Peyer's patch (tissue), 4 donors: ENCODE measurements around the gene TREML4. TPM values are rescaled to one million over a fixed set of nuclear protein-coding genes. Genes with fewer than 3 reads are reported as not detected.

Experiments
- DNase-seq, 3 donors: peaks; one replicate each; pipeline ENCODE4 v3.0.0-alpha.2; 2017 to 2019
- H3K27ac ChIP-seq, 4 donors: fragments of 200-600 bp; sonication (generic); one replicate each; pipeline ENCODE4 v1.5.1; 2016 to 2019
- H3K27me3 ChIP-seq, 2 donors: fragments of 200-600 bp; sonication (generic); one replicate each; pipeline ENCODE4 v1.5.1; 2019
- H3K36me3 ChIP-seq, 3 donors: fragments of 200-600 bp; sonication (generic); one replicate each; pipeline ENCODE4 v1.5.1; 2016 to 2019
- H3K4me1 ChIP-seq, 4 donors: fragments of 200-600 bp; sonication (generic); one replicate each; pipeline ENCODE4 v1.5.1; 2016 to 2019
- H3K4me3 ChIP-seq, 4 donors: fragments of 200-600 bp; sonication (generic); 1 replicate in 3 of 4; 2 replicates in 1 of 4; pipeline ENCODE4 v1.5.1; 2016 to 2019; ENCODE audit warnings: mild to moderate bottlenecking in 1 of 4
- H3K9me3 ChIP-seq, 4 donors: fragments of 200-600 bp; sonication (generic); one replicate each; pipeline ENCODE4 v1.5.1; 2016 to 2019; ENCODE audit warnings: mild to moderate bottlenecking in 1 of 4
- POLR2A ChIP-seq, 2 donors: fragments of 450-650 bp; IDR thresholded peaks; one replicate each; pipeline ENCODE4 v1.5.1; 2017; ENCODE audit warnings: antibody characterized with exemption in 2 of 2, mild to moderate bottlenecking in 2 of 2, moderate library complexity in 2 of 2
- total RNA-seq, 4 donors: library from RNA; depleted of rRNA; stranded (reverse); fragments of >200 nt; gene quantifications; one replicate each; pipeline ENCODE4 v1.1.0, GENCODE V29; 2016
- TF ChIP-seq, protein P1 (sequence below), 6 experiments: fragments of 450-650 bp in 4 of 6; fragments of 200-600 bp in 2 of 6; sonication (generic) in 1 of 6; IDR thresholded peaks; one replicate each; pipeline ENCODE4 v1.5.1; 2017 to 2019; ENCODE audit warnings: antibody characterized with exemption in 6 of 6, mild to moderate bottlenecking in 3 of 6, moderate library complexity in 1 of 6

Gene TREML4
- total RNA-seq, 4 donors from 2014 or later = not detected

DNA sequence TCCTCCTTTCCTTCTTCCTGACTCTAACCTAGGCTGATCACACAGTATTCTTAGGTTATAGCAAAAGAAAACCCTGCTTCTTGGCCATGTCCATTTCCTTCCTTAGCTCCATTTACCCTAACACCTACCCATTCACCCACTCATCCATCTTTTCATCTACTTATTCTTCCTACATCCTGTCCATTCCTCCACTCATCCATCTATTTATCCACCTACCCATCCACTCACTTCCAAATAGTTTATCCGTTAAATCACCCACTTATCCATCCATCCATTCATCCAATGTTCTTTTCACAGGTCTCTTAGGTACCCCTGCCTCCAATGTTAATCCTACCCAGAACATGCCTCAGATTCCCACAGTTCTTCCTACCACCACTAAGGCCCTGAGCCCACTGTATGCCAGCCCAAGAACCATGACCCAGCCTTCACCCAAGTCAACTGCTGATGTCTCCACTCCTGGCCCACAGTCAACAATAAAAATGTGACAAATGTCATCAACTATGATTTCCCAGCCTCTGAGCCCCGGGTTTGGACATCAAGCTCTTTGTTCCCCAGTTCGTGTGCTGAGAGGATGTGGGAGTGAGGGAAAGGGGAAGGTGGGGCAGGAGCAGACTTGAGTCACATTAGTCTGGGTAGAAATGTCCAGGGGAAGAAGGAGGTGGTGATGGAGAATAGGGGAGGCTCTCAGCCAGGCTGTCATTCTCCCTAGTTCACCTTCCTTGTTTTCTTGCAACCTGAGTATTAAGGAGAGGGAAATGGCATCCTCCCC lies 24.4 kb downstream of the TREML4 start:
- no peak for DNase-seq
- Histone ChIP-seq H3K36me3 (no peaks in the 10 kb centered on the region), H3K27ac (no peak overlapping the region), H3K4me1 (no peaks in the 10 kb centered on the region), H3K9me3 (no peaks in the 10 kb centered on the region), H3K4me3 (no peak overlapping the region), H3K27me3 (no peaks in the 10 kb centered on the region)
- TF ChIP-seq POLR2A (IDR thresholded peaks at IDR 0.05) = no peak
- TF ChIP-seq, protein P1, sequence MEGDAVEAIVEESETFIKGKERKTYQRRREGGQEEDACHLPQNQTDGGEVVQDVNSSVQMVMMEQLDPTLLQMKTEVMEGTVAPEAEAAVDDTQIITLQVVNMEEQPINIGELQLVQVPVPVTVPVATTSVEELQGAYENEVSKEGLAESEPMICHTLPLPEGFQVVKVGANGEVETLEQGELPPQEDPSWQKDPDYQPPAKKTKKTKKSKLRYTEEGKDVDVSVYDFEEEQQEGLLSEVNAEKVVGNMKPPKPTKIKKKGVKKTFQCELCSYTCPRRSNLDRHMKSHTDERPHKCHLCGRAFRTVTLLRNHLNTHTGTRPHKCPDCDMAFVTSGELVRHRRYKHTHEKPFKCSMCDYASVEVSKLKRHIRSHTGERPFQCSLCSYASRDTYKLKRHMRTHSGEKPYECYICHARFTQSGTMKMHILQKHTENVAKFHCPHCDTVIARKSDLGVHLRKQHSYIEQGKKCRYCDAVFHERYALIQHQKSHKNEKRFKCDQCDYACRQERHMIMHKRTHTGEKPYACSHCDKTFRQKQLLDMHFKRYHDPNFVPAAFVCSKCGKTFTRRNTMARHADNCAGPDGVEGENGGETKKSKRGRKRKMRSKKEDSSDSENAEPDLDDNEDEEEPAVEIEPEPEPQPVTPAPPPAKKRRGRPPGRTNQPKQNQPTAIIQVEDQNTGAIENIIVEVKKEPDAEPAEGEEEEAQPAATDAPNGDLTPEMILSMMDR (IDR thresholded peaks at IDR 0.05) = no peak

DNA sequence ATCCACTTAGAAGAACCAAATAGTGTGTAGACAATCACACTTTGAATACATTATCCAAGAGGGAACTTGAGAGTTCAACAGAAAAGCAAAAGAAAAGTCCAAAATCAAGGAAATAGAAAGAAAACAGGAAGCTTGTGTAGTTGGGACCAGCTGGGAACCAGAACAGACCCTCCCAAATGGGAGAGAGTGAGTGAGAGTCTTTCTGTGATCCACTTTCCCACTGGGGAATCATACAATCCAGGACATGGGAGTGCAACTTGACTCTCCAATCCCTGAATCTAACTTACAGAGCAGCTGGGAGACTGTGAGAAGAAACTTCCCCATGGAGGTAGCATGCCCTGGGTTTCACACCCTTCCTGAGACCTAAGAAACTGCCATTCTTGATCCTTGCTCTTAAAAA lies 27.0 kb downstream of the TREML4 start:
- Histone ChIP-seq H3K36me3 (no peaks in the 10 kb centered on the region), H3K27me3 (no peaks in the 10 kb centered on the region), H3K4me3 (no peak overlapping the region), H3K9me3 (no peaks in the 10 kb centered on the region), H3K4me1 (no peaks in the 10 kb centered on the region), H3K27ac (no peak overlapping the region)
- no peak for DNase-seq
- TF ChIP-seq POLR2A (IDR thresholded peaks at IDR 0.05) = no peak
- TF ChIP-seq, protein P1 (IDR thresholded peaks at IDR 0.05) = no peak

- H3K9me3 ChIP-seq = no peaks in the 10 kb centered on the region
- no peak for DNase-seq
- H3K27me3 ChIP-seq = no peaks in the 10 kb centered on the region
These were observed 27.6 kb downstream of the TREML4 start for GRCh38 chr6:41255638-41256246.

GRCh38 chr6:41256383-41256782 lies 28.2 kb downstream of the TREML4 start:
- H3K27me3 ChIP-seq = no peaks in the 10 kb centered on the region
- H3K4me1 ChIP-seq = no peaks in the 10 kb centered on the region
- no peaks in the 10 kb centered on the region for H3K36me3 ChIP-seq
- TF ChIP-seq, protein P1 (IDR thresholded peaks at IDR 0.05) = no peak
- no peak for TF ChIP-seq POLR2A (IDR thresholded peaks at IDR 0.05)
- DNase-seq = no peak
- no peak overlapping the region for H3K4me3 ChIP-seq
- H3K27ac ChIP-seq = no peak overlapping the region
- H3K9me3 ChIP-seq = peaks cover 0 to 1% (median 0%) of the 10 kb centered on the region in 4 donors

More at GRCh38 chr6:41255638-41256246, 27.6 kb downstream of the TREML4 start:
- Histone ChIP-seq H3K27ac (no peak overlapping the region), H3K4me3 (no peak overlapping the region), H3K36me3 (no peaks in the 10 kb centered on the region), H3K4me1 (no peaks in the 10 kb centered on the region)
- TF ChIP-seq POLR2A (IDR thresholded peaks at IDR 0.05) = no peak
- TF ChIP-seq, protein P1 (IDR thresholded peaks at IDR 0.05) = no peak

- peaks cover 0 to 7% (median 4%) of the 10 kb centered on the region in 4 donors for H3K9me3 ChIP-seq
- H3K27ac ChIP-seq = no peak overlapping the region
- H3K27me3 ChIP-seq = no peaks in the 10 kb centered on the region
- TF ChIP-seq, protein P1 (IDR thresholded peaks at IDR 0.05) = no peak
- no peak for TF ChIP-seq POLR2A (IDR thresholded peaks at IDR 0.05)
- H3K36me3 ChIP-seq = no peaks in the 10 kb centered on the region
- no peak overlapping the region for H3K4me3 ChIP-seq
- no peaks in the 10 kb centered on the region for H3K4me1 ChIP-seq
- no peak for DNase-seq
These were observed 29.4 kb downstream of the TREML4 start for GRCh38 chr6:41257369-41258195.
